NT2/D1 (cell line): ENCODE data around the gene STAU1.
"Not testable (repeated sequence)": the region's sequence is repeated elsewhere in the genome, so short reads cannot be mapped to it uniquely, and the experiment has no call there.

Experiments used
- DNase-seq: peaks from one replicate; pipeline ENCODE4 v3.0.0-alpha.2; 2011; ENCODE audit warnings: low read depth, low spot score
- H3K27me3 ChIP-seq: 2 replicates; pipeline ENCODE4 v1.6.0; 2011; ENCODE audit warnings: mild to moderate bottlenecking; ENCODE audit not compliant: insufficient read length, insufficient read depth
- H3K36me3 ChIP-seq: 2 replicates; pipeline ENCODE4 v1.6.1; 2011; ENCODE audit warnings: mild to moderate bottlenecking, low read length, mixed read lengths; ENCODE audit not compliant: insufficient read depth, insufficient read length
- H3K4me1 ChIP-seq: 2 replicates; pipeline ENCODE4 v1.5.1; 2011; ENCODE audit not compliant: insufficient read depth, insufficient read length
- H3K4me3 ChIP-seq: 2 replicates; pipeline ENCODE4 v1.5.1; 2011; ENCODE audit warnings: low read depth; ENCODE audit not compliant: insufficient read length
- H3K9ac ChIP-seq: 2 replicates; pipeline ENCODE4 v1.6.0; 2011; ENCODE audit warnings: low read depth; ENCODE audit not compliant: insufficient read length
- H3K9me3 ChIP-seq: 2 replicates; pipeline ENCODE4 v1.5.1; 2011; ENCODE audit warnings: mild to moderate bottlenecking, low read length; ENCODE audit not compliant: insufficient read depth
- SUZ12 ChIP-seq: IDR thresholded peaks from 2 replicates; pipeline ENCODE4 v1.6.1; 2011; ENCODE audit not compliant: insufficient read length, insufficient read depth; ENCODE audit errors: extremely low read depth
- YY1 ChIP-seq: IDR thresholded peaks from 2 replicates; pipeline ENCODE4 v1.6.1; 2011; ENCODE audit not compliant: insufficient read length, insufficient read depth
- ZNF274 ChIP-seq: IDR thresholded peaks from 2 replicates; pipeline ENCODE4 v1.6.1; 2011; ENCODE audit warnings: mild to moderate bottlenecking, low read depth, low read length

The STAU1 gene

DNA sequence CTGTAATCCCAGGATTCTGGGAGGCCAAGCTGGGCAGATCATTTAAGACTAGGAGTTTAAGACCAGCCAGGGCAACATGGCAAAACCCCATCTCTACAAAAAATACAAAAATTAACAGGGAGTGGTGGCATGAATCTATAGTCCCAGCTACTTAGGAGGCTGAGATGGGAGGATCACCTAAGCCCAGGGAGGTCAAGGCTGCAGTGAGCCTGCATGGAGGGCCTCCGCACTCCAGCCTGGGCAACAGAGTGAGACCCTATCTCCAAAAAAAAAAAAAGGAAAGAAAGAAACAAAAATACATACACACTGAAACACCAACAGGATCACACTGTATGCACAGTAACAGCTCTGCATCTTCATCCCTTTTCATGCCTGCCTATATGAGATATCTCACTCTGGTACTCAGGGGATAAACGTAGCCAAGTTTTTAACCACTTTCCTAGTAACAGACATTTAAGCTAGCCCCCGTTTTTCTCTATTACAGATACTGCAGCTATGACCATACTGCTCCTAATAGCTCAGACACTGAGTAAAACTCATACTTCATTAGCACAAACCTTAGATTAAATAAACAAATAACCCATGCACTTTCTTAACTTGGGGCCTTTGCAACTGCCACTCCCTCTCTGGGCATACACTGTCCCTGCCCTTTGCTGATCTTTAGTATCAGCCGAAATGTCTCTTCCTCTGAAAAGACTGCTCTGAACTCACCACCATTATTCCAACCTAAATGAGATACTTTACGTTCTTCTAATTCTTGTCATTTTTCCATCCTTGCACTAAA is 41.5 kb downstream of the STAU1 start:
- TF ChIP-seq SUZ12, result no peak
- no peak for TF ChIP-seq ZNF274
- no peak for TF ChIP-seq YY1
- Histone ChIP-seq H3K36me3 (peaks cover 72% of the 10 kb centered on the region), H3K4me1 (no peaks in the 10 kb centered on the region), H3K4me3 (no peak overlapping the region), H3K9ac (no peak overlapping the region), H3K9me3 (no peaks in the 10 kb centered on the region), H3K27me3 (no peaks in the 10 kb centered on the region)
- no peak for DNase-seq

DNA sequence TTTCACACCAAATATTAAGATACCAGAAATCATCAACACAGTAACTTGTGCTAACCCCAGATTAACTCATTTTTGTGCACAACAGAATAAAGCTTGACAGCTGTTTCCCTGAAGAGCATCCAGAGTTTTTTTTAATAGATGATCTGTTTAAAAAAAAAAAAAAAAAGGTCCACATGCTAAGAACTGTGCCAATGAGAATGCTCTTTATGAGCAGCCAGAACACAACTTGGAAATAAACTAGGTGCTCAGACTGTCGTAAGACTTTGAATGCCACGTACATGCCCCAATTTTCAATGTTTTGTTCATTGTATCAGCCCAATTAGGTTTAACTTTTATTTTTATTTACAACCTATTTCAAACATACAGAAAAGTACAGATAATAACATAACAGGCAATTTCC is 47.3 kb downstream of the STAU1 start:
- Histone ChIP-seq H3K27me3 (no peaks in the 10 kb centered on the region), H3K9me3 (no peaks in the 10 kb centered on the region), H3K4me3 (no peak overlapping the region), H3K9ac (no peak overlapping the region), H3K36me3 (peaks cover 41% of the 10 kb centered on the region), H3K4me1 (no peaks in the 10 kb centered on the region)
- TF ChIP-seq SUZ12 (no peak), YY1 (no peak), ZNF274 (no peak)
- DNase-seq, result no peak

DNA sequence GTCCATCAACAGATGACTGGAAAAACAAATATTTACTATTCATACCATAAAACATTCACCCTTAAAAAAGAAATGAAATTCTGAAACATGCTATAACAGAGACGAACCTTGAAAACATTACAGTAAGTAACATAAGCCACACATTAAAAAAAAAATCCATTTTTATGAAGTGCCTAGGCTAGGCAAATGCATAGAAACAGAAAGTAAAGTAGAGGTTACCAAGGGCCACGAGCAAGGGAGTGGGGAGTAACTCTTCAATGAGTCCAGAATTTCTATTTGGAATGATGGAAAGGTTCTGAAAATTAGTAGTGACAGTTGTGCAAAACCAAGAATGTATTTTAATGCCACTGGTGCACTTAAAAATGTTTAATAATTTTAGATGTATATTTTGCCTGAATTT is 47.7 kb downstream of the STAU1 start:
- TF ChIP-seq ZNF274 (no peak), SUZ12 (no peak), YY1 (no peak)
- H3K36me3 ChIP-seq, result peaks cover 42% of the 10 kb centered on the region

DNA sequence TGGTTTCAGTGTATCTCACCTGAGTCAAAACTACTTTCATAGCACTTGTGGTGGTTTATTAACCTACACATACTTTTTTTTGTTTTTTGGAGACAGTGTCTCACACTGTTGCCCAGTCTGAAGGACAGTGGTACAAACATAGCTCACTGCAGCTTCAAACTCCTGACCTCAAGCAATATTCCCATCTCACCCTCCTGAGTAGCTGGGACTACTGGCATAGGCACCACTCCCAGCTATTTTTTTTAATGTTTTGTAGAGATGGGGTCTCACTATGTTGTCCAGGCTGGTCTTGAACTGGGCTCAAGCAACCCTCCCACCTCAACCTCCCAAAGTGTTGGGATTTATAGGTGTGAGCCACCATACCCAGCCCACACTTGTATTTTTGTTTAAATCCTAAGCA is 49.7 kb downstream of the STAU1 start:
- no peak overlapping the region for H3K9ac ChIP-seq
- TF ChIP-seq SUZ12 (no peak), ZNF274 (no peak), YY1 (no peak)
- no peaks in the 10 kb centered on the region for H3K4me1 ChIP-seq
- H3K9me3 ChIP-seq, result no peaks in the 10 kb centered on the region
- peaks cover 39% of the 10 kb centered on the region for H3K36me3 ChIP-seq
- H3K27me3 ChIP-seq, result no peaks in the 10 kb centered on the region
- no peak overlapping the region for H3K4me3 ChIP-seq
- DNase-seq, result no peak

More for the DNA sequence above, 47.7 kb downstream of the STAU1 start:
- no peak for DNase-seq
- Histone ChIP-seq H3K4me3 (no peak overlapping the region), H3K9me3 (no peaks in the 10 kb centered on the region), H3K9ac (no peak overlapping the region), H3K4me1 (no peaks in the 10 kb centered on the region), H3K27me3 (no peaks in the 10 kb centered on the region)

DNA sequence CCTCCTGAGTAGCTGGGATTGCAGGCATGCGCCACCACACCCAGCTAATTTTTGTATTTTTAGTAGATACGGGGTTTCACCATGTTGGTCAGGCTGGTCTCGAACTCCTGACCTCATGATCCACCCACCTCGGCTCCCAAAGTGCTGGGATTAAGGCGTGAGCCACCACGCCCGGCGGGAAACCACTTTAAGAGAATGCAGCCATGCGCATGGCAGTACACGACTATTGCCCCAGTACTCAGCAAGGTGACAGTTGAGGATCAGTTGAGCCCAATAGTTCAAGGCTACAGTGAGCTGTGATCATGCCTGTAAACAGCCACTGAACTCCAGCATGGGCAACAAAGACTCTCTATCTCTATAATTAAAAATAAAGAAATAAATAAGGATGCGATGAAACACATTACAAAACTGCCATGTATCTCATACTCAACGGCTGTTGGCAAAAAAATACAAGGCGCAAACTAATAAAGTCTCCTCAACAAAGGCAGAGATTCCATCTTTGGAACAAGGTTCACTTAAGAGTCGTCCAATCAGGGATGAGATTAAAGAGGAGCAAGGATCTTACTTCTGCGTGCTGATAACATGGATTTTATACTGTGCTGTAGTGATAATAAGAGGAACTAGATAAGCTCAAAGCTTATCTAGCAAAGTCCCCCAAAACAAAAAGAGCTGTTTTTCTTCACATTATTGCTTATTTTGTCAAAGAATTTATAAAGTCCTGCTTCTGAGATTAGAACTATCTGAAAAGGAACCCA is 51.1 kb downstream of the STAU1 start:
- Histone ChIP-seq H3K36me3 (peaks cover 42% of the 10 kb centered on the region), H3K9me3 (no peaks in the 10 kb centered on the region), H3K4me1 (no peaks in the 10 kb centered on the region), H3K4me3 (no peak overlapping the region), H3K9ac (no peak overlapping the region), H3K27me3 (no peaks in the 10 kb centered on the region)
- DNase-seq, result no peak
- TF ChIP-seq YY1 (no peak), SUZ12 (no peak), ZNF274 (no peak)

DNA sequence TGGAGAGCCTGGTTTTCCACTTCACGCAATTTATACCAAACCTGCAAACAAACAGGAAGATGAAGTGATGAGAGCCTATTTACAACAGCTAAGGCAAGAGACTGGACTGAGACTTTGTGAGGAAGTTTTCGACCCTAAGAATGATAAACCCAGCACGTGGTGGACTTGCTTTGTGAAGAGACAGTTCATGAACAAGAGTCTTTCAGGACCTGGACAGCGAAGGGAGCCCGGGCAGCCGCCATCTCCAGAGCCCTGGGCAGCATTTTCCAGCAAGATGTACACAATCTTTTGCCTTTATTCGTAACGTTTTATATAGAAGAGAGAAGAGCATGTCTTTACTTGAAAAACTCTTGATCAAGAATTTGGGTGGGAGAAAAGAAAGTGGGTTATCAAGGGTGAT is 53.3 kb downstream of the STAU1 start:
- DNase-seq, H3K9ac ChIP-seq: not testable (repeated sequence)
- H3K36me3 ChIP-seq, result peaks cover 47% of the 10 kb centered on the region

DNA sequence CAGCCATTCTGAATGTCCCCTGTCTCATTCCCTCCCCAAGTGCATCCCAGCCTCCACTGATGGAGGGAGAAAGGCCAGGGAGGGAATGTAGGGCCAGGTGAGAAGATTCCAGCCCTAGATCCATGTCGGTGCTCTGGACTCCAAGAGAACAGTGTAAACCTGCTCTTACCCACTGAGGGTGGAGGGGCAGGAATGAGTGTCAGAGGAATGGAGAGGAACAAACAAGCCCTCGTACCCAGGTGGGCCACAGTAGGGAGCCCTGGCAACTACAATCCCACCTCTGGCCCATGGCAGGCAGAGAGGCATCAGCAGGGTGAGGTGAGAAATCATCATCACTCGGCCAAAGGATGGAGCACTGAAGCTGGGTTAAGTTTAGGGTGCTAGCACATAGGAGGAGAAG is 54.6 kb downstream of the STAU1 start:
- Histone ChIP-seq H3K36me3 (peaks cover 47% of the 10 kb centered on the region), H3K9ac (no peak overlapping the region)
- DNase-seq, result no peak

More for the DNA sequence above, 53.3 kb downstream of the STAU1 start:
- H3K27me3 ChIP-seq, H3K9me3 ChIP-seq, H3K4me1 ChIP-seq, H3K4me3 ChIP-seq: not testable (repeated sequence)

More for the DNA sequence above, 54.6 kb downstream of the STAU1 start:
- Histone ChIP-seq H3K4me3 (no peak overlapping the region), H3K9me3 (no peaks in the 10 kb centered on the region), H3K27me3 (no peaks in the 10 kb centered on the region), H3K4me1 (no peaks in the 10 kb centered on the region)
- no peak for TF ChIP-seq YY1
